Measurements from ENCODE around the gene CYCS. TPM values are rescaled to one million over a fixed set of nuclear protein-coding genes. Genes with fewer than 3 reads are reported as not detected.
"Not testable (repeated sequence)": the region's sequence is repeated elsewhere in the genome, so short reads cannot be mapped to it uniquely, and the experiment has no call there.

The CYCS gene
- polyA plus RNA-seq, 1 experiment: 74.1 TPM

DNA sequence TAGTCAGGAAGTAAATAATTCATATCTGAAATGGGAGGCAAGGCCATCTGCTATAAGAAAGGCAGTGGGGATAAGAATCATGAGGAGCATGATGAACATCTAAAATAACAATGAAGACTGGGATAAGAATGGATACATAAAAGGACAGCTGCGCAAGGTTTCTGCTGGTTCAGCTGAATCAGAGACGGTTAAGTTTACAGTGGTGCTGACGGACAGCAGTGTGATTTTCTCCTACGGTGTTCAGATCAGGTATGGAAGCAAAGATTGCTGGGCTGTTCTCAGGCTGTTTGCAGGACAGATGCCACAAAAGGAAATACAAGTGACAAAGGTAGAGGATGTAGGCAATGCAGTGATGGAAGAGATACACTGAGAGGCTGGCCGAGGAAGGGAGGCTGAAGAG is 8.4 kb downstream of the CYCS start:
- Histone ChIP-seq H3K27me3 (ENCODE audit: control insufficient read depth, insufficient read depth, low read length) (no peaks in the 10 kb centered on the region), H3K27ac (ENCODE audit: low read depth, low read length) (no peak overlapping the region), H3K4me3 (ENCODE audit: low read depth, low read length) (no peak overlapping the region), H3K9me3 (ENCODE audit: control insufficient read depth, insufficient read depth, low read length) (no peaks in the 10 kb centered on the region)
- POLR2A ChIA-PET: interaction anchor here (0.6 to 1.3 kb wide), 2 partner anchors 9 to 1548 kb away, joined by 3 to 6 read pairs; partner anchors contain the start of gene CYCS
- TF ChIP-seq, protein P1, sequence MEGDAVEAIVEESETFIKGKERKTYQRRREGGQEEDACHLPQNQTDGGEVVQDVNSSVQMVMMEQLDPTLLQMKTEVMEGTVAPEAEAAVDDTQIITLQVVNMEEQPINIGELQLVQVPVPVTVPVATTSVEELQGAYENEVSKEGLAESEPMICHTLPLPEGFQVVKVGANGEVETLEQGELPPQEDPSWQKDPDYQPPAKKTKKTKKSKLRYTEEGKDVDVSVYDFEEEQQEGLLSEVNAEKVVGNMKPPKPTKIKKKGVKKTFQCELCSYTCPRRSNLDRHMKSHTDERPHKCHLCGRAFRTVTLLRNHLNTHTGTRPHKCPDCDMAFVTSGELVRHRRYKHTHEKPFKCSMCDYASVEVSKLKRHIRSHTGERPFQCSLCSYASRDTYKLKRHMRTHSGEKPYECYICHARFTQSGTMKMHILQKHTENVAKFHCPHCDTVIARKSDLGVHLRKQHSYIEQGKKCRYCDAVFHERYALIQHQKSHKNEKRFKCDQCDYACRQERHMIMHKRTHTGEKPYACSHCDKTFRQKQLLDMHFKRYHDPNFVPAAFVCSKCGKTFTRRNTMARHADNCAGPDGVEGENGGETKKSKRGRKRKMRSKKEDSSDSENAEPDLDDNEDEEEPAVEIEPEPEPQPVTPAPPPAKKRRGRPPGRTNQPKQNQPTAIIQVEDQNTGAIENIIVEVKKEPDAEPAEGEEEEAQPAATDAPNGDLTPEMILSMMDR (IDR thresholded peaks at IDR 0.05; ENCODE audit: low read depth, low read length): no peak
- CTCF ChIA-PET: interaction anchor here (0.6 to 1.0 kb wide), 3 partner anchors 18 to 588 kb away, joined by 4 to 11 read pairs (median 6); no protein-coding TSS in a partner anchor
- DNase-seq (ENCODE audit: low read depth, low spot score): no peak

DNA sequence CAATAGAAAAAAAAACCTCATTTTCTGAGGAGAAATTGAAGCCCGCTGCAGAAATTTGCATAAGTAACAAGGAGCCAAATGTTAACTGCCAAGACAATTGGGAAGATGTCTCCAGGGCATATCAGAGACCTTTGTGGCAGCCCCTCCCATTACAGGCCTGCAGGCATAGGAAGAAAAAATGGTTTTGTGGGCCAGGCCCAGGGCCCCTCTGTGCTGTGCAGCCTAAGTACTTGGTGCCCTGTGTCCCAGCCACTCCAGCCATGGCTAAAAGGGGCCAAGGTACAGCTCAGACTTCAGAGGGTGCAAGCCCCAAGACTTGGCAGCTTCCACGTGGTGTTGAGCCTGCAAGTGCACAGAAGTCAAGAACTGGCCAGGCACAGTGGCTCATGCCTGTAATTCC is 14.5 kb downstream of the CYCS start:
- H3K27ac ChIP-seq (ENCODE audit: low read depth, low read length); H3K9me3 ChIP-seq (ENCODE audit: control insufficient read depth, insufficient read depth, low read length); POLR2A ChIA-PET; H3K4me3 ChIP-seq (ENCODE audit: low read depth, low read length); H3K27me3 ChIP-seq (ENCODE audit: control insufficient read depth, insufficient read depth, low read length); DNase-seq (ENCODE audit: low read depth, low spot score): not testable (repeated sequence)
- CTCF ChIA-PET: interaction anchor here (1.1 kb wide), 1 partner anchor 298 kb away, joined by 5 read pairs; no protein-coding TSS in a partner anchor

DNA sequence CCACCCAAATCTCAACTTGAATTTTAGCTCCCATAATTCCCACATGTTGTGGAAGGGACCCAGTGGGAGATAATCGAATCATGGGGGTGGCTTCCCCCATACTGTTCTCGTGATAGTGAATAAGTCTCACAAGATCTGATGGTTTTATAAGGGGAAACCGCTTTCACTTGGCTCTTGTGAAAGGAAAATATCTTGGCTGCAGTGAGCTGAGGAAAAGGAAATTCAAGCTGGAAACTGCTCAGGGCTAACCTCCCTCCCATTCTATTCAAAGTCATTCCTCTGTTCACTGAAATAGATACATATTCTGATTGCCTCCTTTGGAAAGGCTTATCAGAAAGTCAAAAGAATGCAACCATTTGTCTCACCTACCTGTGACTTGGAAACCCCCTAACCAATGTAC is 15.8 kb downstream of the CYCS start:
- no peaks in the 10 kb centered on the region for H3K9me3 ChIP-seq (ENCODE audit: control insufficient read depth, insufficient read depth, low read length)
- TF ChIP-seq, protein P1 (IDR thresholded peaks at IDR 0.05; ENCODE audit: low read depth, low read length): no peak
- ChIA-PET CTCF (interaction anchor here (1.5 to 2.5 kb wide), 2 partner anchors 11 to 15 kb away, joined by 6 to 9 read pairs; no protein-coding TSS in a partner anchor), POLR2A (no interaction called here)
- no peaks in the 10 kb centered on the region for H3K27me3 ChIP-seq (ENCODE audit: control insufficient read depth, insufficient read depth, low read length)
- DNase-seq (ENCODE audit: low read depth, low spot score): no peak
- no peak overlapping the region for H3K27ac ChIP-seq (ENCODE audit: low read depth, low read length)
- H3K4me3 ChIP-seq (ENCODE audit: low read depth, low read length): no peak overlapping the region

DNA sequence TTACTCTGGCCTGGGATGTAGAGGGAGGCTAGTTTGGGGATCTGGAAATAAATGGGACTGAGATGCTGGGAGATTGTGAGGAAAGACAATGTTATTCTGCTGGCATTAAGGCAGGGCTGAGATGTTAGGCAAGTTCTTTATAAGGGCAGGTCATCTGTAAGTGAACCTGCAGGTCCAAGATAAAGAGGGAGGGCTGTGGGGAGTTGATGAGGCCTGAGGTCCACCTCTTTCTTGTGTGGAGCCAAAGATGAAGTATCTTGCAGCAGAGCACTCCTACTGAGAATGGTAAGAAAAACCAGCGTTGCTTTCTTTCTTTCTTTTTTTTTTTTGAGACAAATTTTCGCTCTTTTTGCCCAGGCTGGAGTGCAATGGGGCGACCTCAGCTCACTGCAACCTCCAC is 19.1 kb downstream of the CYCS start:
- Histone ChIP-seq H3K27ac (ENCODE audit: low read depth, low read length) (no peak overlapping the region), H3K4me3 (ENCODE audit: low read depth, low read length) (no peak overlapping the region), H3K9me3 (ENCODE audit: control insufficient read depth, insufficient read depth, low read length) (no peaks in the 10 kb centered on the region), H3K27me3 (ENCODE audit: control insufficient read depth, insufficient read depth, low read length) (peaks cover 3% of the 10 kb centered on the region)
- DNase-seq (ENCODE audit: low read depth, low spot score): no peak
- ChIA-PET POLR2A (no interaction called here), CTCF (interaction anchor here (1.6 to 1.7 kb wide), 2 partner anchors 8 to 293 kb away, joined by 8 to 31 read pairs; no protein-coding TSS in a partner anchor)
- TF ChIP-seq, protein P1 (IDR thresholded peaks at IDR 0.05; ENCODE audit: low read depth, low read length): no peak

DNA sequence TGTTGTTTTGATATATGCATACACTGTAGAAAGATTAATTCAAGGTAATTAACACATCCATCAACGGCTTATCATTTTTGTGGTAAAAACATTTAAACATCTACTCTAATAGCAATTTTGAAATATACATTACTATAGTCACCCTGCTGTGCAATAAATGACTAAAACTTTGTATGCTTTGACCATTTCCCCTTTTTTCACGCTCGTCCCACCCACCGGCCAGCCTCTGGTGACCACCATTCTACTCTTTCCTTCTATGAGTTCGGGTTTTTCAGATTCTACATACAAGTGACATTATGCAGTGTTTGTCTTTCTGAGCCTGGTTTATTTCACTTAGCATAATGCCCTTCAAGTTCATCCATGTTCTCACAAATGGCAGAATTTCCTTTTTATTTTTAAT is 21.3 kb downstream of the CYCS start:
- TF ChIP-seq, protein P1 (IDR thresholded peaks at IDR 0.05; ENCODE audit: low read depth, low read length): no peak
- ChIA-PET POLR2A (no interaction called here), CTCF (no interaction called here)
- Histone ChIP-seq H3K9me3 (ENCODE audit: control insufficient read depth, insufficient read depth, low read length) (no peaks in the 10 kb centered on the region), H3K4me3 (ENCODE audit: low read depth, low read length) (no peak overlapping the region), H3K27me3 (ENCODE audit: control insufficient read depth, insufficient read depth, low read length) (peaks cover 3% of the 10 kb centered on the region), H3K27ac (ENCODE audit: low read depth, low read length) (no peak overlapping the region)
- DNase-seq (ENCODE audit: low read depth, low spot score): no peak

Data from AG04450 (cell line).